ENCODE measurements around the gene ROBO2. TPM values are rescaled to one million over a fixed set of nuclear protein-coding genes. Genes with fewer than 3 reads are reported as not detected.

The ROBO2 gene
- polyA plus RNA-seq, 12 donors, result 3.2 to 57.4 (median 4.2) TPM; not detected in 1

DNA sequence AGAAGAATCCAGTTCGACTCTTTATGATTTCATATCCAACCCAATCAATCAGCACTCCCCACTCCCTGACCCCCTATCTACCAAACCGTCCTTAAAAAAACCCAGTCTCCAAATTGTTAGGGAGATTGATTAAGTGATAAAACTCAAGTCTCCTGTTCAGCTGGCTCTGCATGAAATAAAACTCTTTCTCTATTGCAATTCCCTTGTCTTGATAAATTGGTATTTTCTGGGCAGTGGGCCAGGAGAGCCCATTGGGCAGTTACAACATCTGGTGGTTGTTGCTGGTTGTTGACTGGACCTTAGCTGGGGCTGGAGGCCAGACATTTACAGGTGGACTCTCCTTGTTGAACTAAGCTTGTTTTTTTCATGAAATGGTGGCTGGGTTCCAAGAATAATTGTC, 642.3 kb downstream of the ROBO2 start:
- no peak for DNase-seq

DNA sequence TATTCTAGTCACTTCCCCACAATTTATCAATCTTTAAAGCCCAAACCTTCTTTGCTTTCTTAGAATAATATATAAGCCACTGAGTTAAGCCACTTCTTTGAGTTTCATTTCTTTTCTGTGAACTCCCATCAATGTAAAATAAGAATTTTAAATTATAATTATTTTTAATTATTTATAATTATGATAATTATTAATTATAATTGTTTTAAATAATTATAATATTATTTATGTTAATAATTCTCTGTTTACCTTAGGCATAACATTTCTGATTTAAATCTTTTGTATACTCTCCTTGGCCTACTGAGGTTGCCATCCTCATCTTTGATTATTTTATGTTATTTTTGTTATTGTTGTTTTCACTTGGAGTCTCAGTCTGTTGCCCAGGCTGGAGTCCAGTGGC, 644.2 kb downstream of the ROBO2 start:
- no peak for DNase-seq

DNA sequence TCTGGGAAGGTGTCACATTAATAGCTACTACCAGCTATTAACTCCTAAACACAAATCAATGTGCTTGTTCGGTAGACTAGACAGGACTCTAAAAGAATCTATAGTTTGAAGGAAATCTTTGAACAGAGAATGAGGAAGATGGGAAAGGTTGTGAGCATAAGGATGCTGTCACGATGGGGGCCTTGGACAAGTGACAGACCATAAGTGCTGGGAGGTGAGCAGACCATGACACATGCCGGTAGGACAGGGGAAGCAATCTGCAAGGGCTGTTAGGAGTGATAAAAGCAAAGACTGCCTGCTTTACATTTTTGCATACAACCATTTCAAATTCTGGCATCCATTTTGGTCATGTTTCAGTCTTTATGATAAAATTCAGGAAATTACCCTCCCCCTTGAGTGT, 645.8 kb downstream of the ROBO2 start:
- DNase-seq, result no peak

DNA sequence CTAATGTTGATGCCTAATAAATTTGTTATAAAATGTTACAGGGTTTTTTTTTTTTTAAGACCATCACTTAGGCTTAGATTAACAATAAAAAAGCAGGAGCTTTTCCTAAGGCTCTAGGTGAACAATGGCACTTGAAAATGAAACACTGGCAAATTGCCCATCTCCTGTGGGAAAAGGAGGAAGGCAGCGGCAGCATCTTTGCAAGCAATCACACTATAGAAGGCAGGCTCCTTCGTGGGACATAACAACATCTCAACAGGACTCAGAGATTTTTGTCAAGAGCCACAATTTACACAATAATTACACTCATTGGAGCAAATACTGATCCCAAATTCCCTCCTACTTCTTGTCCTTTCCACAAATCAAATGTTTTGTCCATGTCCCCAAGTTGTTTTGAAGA, 646.7 kb downstream of the ROBO2 start:
- DNase-seq, result no peak

DNA sequence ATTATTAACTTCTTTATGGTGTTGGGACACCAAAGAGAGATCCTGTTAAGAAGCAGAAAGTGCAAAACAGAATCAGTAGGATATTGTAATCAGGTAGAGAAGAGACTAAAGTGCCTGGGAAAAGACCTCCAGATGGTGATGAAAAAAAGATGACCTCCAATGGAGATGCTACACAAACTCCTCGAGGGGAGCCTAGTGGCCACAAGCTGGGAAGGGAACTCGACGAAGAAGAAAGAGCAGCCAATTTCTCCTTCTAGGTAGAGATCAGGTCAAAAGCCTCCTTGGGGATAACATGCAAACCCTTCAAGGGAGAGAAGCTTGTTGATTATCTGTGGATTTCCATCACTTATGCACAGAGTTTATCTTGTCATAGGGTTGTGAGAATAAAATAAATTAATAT, 647.6 kb downstream of the ROBO2 start:
- no peak for DNase-seq

DNA sequence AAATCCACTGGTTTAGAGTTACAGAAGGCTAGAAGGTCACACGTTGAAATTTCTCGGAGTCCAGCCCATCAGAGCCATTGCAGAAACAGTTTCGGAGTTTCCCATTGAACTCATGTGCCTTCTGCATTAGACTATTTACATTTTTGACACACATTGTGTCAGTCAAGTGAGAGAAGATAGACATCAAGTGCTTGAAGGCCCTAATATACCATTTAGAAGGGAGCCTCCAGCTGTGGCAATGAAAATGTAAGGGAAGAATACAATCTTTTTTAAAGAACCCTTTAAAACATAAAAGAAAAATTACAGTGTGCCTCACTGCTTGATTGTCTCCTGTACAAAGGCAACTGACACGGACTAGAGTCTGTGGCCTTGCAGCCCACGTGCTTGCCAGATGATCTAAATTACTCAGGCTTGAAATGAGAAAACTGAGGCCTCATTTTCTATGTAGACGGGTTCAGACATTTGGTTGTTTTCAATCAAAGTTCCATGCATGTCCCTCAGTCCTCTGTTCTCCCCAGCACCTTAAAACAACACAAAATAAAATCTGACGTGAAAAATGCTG, 650.5 kb downstream of the ROBO2 start:
- no peak for DNase-seq

DNA sequence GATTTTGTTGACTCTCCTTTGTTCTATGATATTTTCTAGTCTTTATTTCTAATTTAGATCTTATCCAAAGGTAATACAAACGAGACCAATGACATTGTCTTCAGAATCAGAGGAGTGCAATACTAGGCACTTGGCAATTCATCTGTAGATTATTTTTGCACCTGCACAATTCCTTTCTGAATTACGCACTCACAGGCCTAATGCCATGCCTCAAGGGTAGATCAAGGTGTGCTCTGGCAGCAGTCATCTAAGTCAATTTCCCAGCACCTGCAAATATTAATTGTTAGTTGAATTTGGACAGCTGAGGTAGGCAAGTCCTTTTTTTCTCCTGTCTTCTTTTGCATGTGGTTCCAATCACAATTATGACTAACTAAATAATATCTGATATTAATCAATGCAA, 653.2 kb downstream of the ROBO2 start:
- DNase-seq, result no peak

DNA sequence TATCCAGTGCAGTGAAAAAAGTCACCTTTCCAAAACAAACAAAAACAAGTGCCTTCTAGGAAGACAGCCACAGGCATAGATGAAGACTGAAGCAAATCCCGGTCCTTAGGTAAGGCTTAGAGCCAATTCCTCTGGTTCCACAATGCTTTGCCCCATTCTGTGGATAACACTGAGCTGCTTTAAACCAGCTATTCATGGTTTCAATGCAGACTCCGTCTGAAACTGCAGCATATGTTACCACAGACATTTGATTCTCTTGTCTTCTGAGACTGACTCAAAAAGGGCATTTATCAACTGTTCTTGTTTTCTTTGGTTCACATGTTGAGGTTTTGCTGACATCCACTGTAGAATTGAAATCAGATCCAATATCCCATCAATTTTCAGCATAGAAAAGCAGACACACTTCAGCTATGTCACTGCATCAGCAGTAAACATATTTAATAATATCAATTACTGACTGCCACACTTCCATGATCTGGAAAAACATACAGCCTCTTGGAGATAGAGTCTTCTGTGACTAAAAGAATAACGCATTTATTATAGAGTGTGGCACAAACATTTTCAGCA, 659.3 kb downstream of the ROBO2 start:
- no peak for DNase-seq
